ENCODE results near the gene DDX51. TPM values are rescaled to one million over a fixed set of nuclear protein-coding genes. Genes with fewer than 3 reads are reported as not detected.
A peak's percentile ranks its signal among the peaks of the same experiment; 100 is the strongest.

The DDX51 gene
- total and polyA plus RNA-seq, 2 of the 13 experiments (the other 11 are each of a cell fraction or from before 2014, with no cell fraction given): 10.1 TPM

- TF ChIP-seq ARID5B (CRISPR knock-in tag; IDR thresholded peaks at IDR 0.05) (peak; percentile 56), NR2F6 (IDR thresholded peaks at IDR 0.05) (no peak), NR2F6 (CRISPR knock-in tag; IDR thresholded peaks at IDR 0.05) (peak; percentile 72), ZFP37 (CRISPR knock-in tag; IDR thresholded peaks at IDR 0.05; ENCODE audit: borderline replicate concordance) (no peak), SMYD3 (CRISPR knock-in tag; IDR thresholded peaks at IDR 0.05) (no peak), ZNF670 (CRISPR knock-in tag; IDR thresholded peaks at IDR 0.05; ENCODE audit: borderline replicate concordance) (no peak), JARID2 (CRISPR knock-in tag; IDR thresholded peaks at IDR 0.05; ENCODE audit: insufficient replicate concordance) (no peak), AGO1 (IDR thresholded peaks at IDR 0.05; ENCODE audit: low read depth, low read length, poor library complexity, severe bottlenecking) (no peak), WIZ (CRISPR knock-in tag; IDR thresholded peaks at IDR 0.05) (no peak), ZNF234 (CRISPR knock-in tag; conservative IDR thresholded peaks at IDR 0.05) (0 out of 2 replicates have a peak, but pooled peaks have one; percentile 34), SMAD9 (CRISPR knock-in tag; IDR thresholded peaks at IDR 0.05) (no peak), ZNF256 (CRISPR knock-in tag; conservative IDR thresholded peaks at IDR 0.05) (no peak), IRF9 (CRISPR knock-in tag; IDR thresholded peaks at IDR 0.05; ENCODE audit: borderline replicate concordance) (peak; percentile 84), ZNF496 (CRISPR knock-in tag; IDR thresholded peaks at IDR 0.05; ENCODE audit: insufficient replicate concordance) (no peak), ZNF224 (CRISPR knock-in tag; IDR thresholded peaks at IDR 0.05) (peak; percentile 21; the same call in 1 of the 2 replicates), ZNF180 (CRISPR knock-in tag; IDR thresholded peaks at IDR 0.05; ENCODE audit: borderline replicate concordance, low read depth) (peak; percentile 31; the same call in 1 of the 2 replicates), SKIL (CRISPR knock-in tag; IDR thresholded peaks at IDR 0.05; ENCODE audit: borderline replicate concordance) (no peak), ZNF572 (CRISPR knock-in tag; IDR thresholded peaks at IDR 0.05) (no peak), DNMT1 (CRISPR knock-in tag; IDR thresholded peaks at IDR 0.05) (peak; percentile 57; the same call in 1 of the 2 replicates)
- TF ChIP-seq, protein P1, sequence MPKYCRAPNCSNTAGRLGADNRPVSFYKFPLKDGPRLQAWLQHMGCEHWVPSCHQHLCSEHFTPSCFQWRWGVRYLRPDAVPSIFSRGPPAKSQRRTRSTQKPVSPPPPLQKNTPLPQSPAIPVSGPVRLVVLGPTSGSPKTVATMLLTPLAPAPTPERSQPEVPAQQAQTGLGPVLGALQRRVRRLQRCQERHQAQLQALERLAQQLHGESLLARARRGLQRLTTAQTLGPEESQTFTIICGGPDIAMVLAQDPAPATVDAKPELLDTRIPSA (CRISPR knock-in tag; IDR thresholded peaks at IDR 0.05; ENCODE audit: borderline replicate concordance): no peak
- TF ChIP-seq, protein P2, sequence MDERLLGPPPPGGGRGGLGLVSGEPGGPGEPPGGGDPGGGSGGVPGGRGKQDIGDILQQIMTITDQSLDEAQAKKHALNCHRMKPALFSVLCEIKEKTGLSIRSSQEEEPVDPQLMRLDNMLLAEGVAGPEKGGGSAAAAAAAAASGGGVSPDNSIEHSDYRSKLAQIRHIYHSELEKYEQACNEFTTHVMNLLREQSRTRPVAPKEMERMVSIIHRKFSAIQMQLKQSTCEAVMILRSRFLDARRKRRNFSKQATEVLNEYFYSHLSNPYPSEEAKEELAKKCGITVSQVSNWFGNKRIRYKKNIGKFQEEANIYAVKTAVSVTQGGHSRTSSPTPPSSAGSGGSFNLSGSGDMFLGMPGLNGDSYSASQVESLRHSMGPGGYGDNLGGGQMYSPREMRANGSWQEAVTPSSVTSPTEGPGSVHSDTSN (CRISPR knock-in tag; IDR thresholded peaks at IDR 0.05): no peak
Measured at GRCh38 chr12:132144115-132144809, at the start of gene DDX51, which contains the start of gene NOC4L (continued).
